ENCODE results near the gene SLC2A9.

DNA sequence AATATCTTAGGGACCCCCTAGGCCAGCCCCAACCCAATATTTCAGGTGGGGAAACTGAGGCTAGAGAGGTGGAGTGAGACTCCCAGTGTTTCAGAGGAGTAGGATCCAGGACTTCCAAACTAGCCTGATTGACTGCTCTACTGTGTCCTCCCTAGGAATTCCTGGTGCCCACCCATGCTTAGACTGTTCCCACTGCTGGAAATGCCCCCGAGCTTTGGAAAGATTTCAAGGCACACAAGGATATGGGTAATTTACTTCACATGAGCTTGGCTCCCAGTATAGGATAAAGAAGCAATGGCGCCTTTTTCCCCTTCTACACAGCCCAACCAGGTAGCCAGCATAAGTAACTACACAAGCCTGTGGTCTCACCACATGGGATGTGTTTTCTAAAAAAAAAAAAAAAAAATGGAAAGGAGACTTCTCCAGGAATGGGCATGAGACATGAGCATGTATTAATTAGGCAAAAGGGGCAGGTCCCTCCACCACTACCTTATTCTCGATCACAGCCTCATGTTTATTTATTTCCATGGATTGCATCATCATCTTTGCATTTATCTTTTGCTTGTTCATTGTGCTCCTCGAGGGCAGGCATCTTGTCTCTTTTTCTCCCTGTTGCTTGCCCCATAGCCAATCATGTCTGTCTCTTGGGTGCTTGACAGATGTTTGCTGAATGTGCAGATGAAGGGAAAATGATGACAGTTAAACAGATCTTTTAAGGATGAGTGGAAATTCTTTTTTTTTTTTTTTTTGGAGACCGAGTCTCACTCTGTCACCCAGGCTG is 173.1 kb downstream of the SLC2A9 start:
- no peak for TF ChIP-seq TCF7L2 (IDR thresholded peaks at IDR 0.05; ENCODE audit: low read depth, low read length)
- TF ChIP-seq, protein P1, sequence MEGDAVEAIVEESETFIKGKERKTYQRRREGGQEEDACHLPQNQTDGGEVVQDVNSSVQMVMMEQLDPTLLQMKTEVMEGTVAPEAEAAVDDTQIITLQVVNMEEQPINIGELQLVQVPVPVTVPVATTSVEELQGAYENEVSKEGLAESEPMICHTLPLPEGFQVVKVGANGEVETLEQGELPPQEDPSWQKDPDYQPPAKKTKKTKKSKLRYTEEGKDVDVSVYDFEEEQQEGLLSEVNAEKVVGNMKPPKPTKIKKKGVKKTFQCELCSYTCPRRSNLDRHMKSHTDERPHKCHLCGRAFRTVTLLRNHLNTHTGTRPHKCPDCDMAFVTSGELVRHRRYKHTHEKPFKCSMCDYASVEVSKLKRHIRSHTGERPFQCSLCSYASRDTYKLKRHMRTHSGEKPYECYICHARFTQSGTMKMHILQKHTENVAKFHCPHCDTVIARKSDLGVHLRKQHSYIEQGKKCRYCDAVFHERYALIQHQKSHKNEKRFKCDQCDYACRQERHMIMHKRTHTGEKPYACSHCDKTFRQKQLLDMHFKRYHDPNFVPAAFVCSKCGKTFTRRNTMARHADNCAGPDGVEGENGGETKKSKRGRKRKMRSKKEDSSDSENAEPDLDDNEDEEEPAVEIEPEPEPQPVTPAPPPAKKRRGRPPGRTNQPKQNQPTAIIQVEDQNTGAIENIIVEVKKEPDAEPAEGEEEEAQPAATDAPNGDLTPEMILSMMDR (IDR thresholded peaks at IDR 0.05), result no peak

Data from Panc1 (cell line).